ENCODE measurements around the gene PCP4.

The PCP4 gene

DNA sequence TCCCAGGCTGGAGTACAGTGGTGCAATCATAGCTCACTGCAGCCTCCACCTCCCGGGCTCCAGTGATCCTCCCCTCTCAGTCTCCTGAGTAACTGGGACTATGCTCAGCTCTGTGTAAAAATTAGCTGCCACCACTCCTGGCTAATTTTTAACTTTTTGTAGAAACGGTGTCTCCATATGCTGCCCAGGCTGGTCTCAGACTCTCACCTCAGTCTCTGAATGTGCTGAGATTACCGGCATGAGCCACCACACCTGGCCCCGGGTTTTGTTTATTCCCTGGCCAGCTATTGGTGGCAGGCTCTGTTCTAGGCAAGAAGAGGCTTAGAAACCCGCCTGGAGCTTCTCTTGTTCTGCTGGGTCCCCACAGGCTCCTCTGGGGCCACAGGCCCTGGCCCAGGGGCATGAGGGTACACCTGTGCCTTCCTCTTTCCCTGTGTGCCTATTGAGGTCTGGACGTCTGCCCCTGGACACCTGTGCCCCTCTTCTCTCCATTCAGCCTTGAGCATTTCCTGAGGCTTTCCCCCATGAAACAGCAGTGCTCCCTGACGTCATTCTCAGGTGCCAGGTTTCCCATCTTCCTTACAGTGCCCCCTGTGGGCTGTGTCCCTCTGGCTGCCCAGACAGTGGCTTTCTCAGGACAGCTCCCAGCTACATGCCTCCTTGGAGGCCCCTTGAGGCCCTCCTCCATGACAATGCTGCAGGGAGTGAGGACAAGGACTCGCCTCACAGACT, 57.5 kb downstream of the PCP4 start:
- Histone ChIP-seq H3K36me3 (ENCODE audit: control insufficient read depth, insufficient read depth, low read length) (no peaks in the 10 kb centered on the region), H3K4me1 (ENCODE audit: control insufficient read depth, insufficient read depth, low read length) (peaks cover 2% of the 10 kb centered on the region; the same call in 1 of the 2 replicates), H3K27me3 (ENCODE audit: control insufficient read depth, insufficient read depth, low read length) (no peaks in the 10 kb centered on the region), H3K27ac (ENCODE audit: low read depth, low read length) (no peak overlapping the region), H3K9ac (ENCODE audit: low read length) (no peak overlapping the region), H3K9me3 (ENCODE audit: control insufficient read depth, insufficient read depth, low read depth, low read length) (no peaks in the 10 kb centered on the region), H3K4me3 (ENCODE audit: low read depth, low read length) (no peak overlapping the region)

DNA sequence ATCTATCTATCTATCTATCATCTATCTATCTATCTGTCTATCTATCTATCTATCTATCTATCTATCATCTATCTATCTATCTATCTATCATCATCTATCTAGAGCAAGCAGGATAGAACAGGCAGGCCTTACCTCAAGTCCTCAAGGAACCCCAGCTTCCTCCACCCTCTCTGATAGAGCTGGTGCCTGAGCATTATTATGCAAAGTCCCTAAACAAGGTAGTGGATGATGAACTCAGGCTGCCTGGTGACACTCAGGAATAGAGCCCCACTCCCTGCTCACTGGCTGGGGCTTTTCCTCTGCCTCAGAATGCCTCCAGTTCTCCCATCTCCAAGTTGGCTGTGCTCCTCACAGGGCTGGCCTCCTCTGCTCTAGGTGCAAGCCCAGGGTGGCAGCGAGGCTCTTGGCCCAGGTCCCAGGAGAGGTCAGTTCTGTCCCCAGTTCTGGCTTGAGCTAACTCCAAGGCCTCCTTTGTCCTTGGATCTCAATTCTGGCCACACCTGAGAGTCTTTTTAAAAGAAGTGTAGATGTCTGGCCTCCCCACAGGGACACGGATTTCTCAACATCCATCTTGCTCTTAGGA, 60.2 kb downstream of the PCP4 start:
- H3K4me3 ChIP-seq (ENCODE audit: low read depth, low read length) = no peak overlapping the region
- H3K27ac ChIP-seq (ENCODE audit: low read depth, low read length) = no peak overlapping the region
- H3K27me3 ChIP-seq (ENCODE audit: control insufficient read depth, insufficient read depth, low read length) = no peaks in the 10 kb centered on the region
- H3K9ac ChIP-seq (ENCODE audit: low read length) = no peak overlapping the region
- peaks cover 2% of the 10 kb centered on the region; the same call in 1 of the 2 replicates for H3K4me1 ChIP-seq (ENCODE audit: control insufficient read depth, insufficient read depth, low read length)
- no peaks in the 10 kb centered on the region for H3K9me3 ChIP-seq (ENCODE audit: control insufficient read depth, insufficient read depth, low read depth, low read length)
- H3K36me3 ChIP-seq (ENCODE audit: control insufficient read depth, insufficient read depth, low read length) = no peaks in the 10 kb centered on the region

DNA sequence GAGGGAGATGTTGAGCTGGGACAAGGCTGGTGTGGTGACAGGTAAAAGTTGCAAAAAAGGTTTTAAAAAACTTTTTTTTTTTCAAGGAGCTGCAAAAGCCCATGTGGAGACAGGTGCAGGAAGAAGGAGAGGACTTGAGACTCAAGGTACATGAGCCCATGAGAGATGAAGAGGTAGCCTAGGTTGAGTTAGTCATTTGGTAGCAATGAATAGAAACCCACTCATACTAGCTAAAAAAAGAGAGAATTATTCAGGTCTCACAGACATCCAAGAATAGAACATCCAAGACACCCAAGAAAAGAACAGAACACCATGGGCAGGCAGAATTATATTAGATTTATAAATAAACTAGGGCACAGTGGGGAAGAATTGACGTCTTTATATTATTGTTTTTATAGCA, 65.1 kb downstream of the PCP4 start:
- Histone ChIP-seq H3K27ac (ENCODE audit: low read depth, low read length) (no peak overlapping the region), H3K4me1 (ENCODE audit: control insufficient read depth, insufficient read depth, low read length) (no peaks in the 10 kb centered on the region), H3K36me3 (ENCODE audit: control insufficient read depth, insufficient read depth, low read length) (no peaks in the 10 kb centered on the region), H3K4me3 (ENCODE audit: low read depth, low read length) (no peak overlapping the region), H3K9ac (ENCODE audit: low read length) (no peak overlapping the region), H3K9me3 (ENCODE audit: control insufficient read depth, insufficient read depth, low read depth, low read length) (0 out of 2 replicates have a peak, but pooled peaks cover 2% of the 10 kb centered on the region), H3K27me3 (ENCODE audit: control insufficient read depth, insufficient read depth, low read length) (no peaks in the 10 kb centered on the region)

DNA sequence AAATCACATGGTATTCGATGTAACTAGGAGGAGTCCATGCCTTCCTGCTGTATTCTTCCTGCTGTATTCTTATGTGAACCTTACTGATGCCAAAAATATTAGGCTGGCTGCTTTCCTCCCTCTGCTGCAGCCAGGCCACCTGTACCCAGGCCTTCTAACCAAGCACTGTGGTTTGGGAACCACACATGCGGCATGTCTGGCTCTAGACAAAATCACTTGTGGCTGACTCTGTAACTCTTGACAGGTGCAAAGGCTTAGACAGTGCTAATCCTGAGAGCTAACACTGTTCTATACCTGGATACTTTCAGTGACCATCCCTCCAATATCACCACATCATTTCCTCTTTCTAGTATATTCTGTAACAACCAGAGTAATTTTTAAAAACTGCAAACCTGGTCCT, 67.7 kb downstream of the PCP4 start:
- Histone ChIP-seq H3K4me3 (ENCODE audit: low read depth, low read length) (no peak overlapping the region), H3K9me3 (ENCODE audit: control insufficient read depth, insufficient read depth, low read depth, low read length) (peaks cover 6% of the 10 kb centered on the region; the same call in 1 of the 2 replicates), H3K9ac (ENCODE audit: low read length) (no peak overlapping the region), H3K4me1 (ENCODE audit: control insufficient read depth, insufficient read depth, low read length) (no peaks in the 10 kb centered on the region), H3K27me3 (ENCODE audit: control insufficient read depth, insufficient read depth, low read length) (no peaks in the 10 kb centered on the region), H3K27ac (ENCODE audit: low read depth, low read length) (no peak overlapping the region), H3K36me3 (ENCODE audit: control insufficient read depth, insufficient read depth, low read length) (no peaks in the 10 kb centered on the region)

DNA sequence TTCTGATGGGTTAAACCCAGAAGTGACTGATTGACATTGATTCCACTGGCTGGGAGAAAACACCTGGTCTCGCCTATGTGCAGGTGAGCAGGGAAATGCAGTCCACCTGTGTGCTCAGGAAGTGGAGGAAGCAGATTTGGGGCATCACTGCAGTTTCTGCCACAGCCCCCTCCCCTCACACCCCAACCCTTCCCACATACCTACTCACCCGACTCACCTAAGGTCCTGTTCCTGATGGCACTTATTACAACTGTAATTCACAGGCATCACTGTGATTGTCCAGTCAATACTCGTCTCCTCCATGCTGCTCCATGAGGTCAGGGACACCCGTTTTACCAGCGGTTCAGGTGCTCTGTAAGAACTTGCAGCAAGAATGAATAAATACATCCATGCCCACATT, 68.5 kb downstream of the PCP4 start:
- Histone ChIP-seq H3K27ac (ENCODE audit: low read depth, low read length) (no peak overlapping the region), H3K4me1 (ENCODE audit: control insufficient read depth, insufficient read depth, low read length) (no peaks in the 10 kb centered on the region), H3K9ac (ENCODE audit: low read length) (no peak overlapping the region), H3K36me3 (ENCODE audit: control insufficient read depth, insufficient read depth, low read length) (no peaks in the 10 kb centered on the region), H3K9me3 (ENCODE audit: control insufficient read depth, insufficient read depth, low read depth, low read length) (peaks cover 6% of the 10 kb centered on the region; the same call in 1 of the 2 replicates), H3K4me3 (ENCODE audit: low read depth, low read length) (no peak overlapping the region), H3K27me3 (ENCODE audit: control insufficient read depth, insufficient read depth, low read length) (no peaks in the 10 kb centered on the region)

DNA sequence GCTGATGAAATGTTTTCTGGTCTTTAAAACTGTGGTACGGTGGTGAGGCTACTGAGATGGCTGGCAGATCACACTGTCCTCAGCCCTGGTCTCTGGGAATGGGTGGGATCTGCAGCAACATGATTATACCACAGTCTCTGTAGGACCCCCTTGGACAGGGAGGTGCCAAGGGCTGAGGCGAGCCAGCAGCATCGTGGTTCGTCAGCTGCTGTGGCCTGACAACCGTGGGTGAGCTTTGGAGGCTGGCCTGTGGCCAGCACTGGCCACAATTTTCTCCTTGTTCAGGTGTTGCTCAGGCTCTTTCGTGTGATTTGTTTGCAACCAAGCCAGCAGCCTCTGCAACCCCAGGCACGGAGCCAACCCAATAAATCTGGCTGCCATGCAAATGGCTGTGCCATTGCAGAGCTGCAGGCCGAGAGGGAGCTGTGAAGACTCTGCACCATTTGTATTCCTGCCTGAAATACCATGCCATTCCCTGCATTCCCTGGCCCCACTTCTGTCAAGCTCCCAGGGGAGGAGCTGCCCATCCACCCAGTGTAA, 70.9 kb downstream of the PCP4 start:
- H3K4me1 ChIP-seq (ENCODE audit: control insufficient read depth, insufficient read depth, low read length) = no peaks in the 10 kb centered on the region
- H3K27ac ChIP-seq (ENCODE audit: low read depth, low read length) = no peak overlapping the region
- no peak overlapping the region for H3K4me3 ChIP-seq (ENCODE audit: low read depth, low read length)
- no peaks in the 10 kb centered on the region for H3K27me3 ChIP-seq (ENCODE audit: control insufficient read depth, insufficient read depth, low read length)
- H3K36me3 ChIP-seq (ENCODE audit: control insufficient read depth, insufficient read depth, low read length) = no peaks in the 10 kb centered on the region
- H3K9me3 ChIP-seq (ENCODE audit: control insufficient read depth, insufficient read depth, low read depth, low read length) = peaks cover 6% of the 10 kb centered on the region; the same call in 1 of the 2 replicates
- H3K9ac ChIP-seq (ENCODE audit: low read length) = no peak overlapping the region

DNA sequence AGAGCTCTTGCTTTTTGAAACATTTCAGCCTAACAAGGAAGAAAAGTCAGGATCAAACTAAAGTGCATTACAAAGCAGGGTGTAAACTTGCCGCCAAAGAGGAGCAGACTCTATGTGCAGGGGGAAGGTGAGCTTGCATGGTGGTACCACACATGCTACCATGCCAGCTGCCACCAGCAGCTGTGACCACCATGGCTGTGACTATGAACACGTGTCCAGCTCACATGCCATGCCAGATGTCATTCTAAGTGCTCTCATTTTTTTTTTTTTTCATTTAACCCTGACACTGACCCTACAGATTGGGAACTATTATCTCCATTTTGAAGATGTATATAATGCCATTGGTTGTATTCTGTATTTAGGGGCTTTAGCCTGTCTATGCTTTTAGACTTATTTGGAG, 79.0 kb downstream of the PCP4 start:
- Histone ChIP-seq H3K4me1 (ENCODE audit: control insufficient read depth, insufficient read depth, low read length) (0 out of 2 replicates have a peak, but pooled peaks cover 5% of the 10 kb centered on the region), H3K9ac (ENCODE audit: low read length) (no peak overlapping the region), H3K4me3 (ENCODE audit: low read depth, low read length) (no peak overlapping the region), H3K27ac (ENCODE audit: low read depth, low read length) (no peak overlapping the region), H3K36me3 (ENCODE audit: control insufficient read depth, insufficient read depth, low read length) (no peaks in the 10 kb centered on the region), H3K9me3 (ENCODE audit: control insufficient read depth, insufficient read depth, low read depth, low read length) (peaks cover 12% of the 10 kb centered on the region; the same call in 1 of the 2 replicates), H3K27me3 (ENCODE audit: control insufficient read depth, insufficient read depth, low read length) (peaks cover 15% of the 10 kb centered on the region)

DNA sequence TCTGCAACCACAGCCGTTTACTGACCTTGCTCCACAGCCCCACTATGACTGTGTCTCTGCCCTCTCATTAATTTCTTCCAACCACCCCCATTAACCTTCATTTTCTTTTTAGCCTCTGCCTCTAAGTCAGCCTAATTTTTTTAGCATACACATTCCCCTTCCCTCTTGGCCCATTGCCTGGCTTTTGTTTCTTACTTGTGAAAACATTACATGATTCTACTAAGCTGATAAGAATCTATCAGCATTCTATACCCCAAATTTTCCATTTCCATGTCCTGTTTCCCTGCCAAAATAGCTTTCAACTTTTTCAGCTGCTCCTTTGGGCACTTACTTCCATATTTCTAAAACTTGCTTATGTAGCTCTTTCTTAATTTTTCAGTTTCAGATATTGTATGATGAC, 79.8 kb downstream of the PCP4 start:
- H3K4me3 ChIP-seq (ENCODE audit: low read depth, low read length) = no peak overlapping the region
- peaks cover 15% of the 10 kb centered on the region for H3K27me3 ChIP-seq (ENCODE audit: control insufficient read depth, insufficient read depth, low read length)
- peaks cover 12% of the 10 kb centered on the region for H3K4me1 ChIP-seq (ENCODE audit: control insufficient read depth, insufficient read depth, low read length)
- no peak overlapping the region for H3K27ac ChIP-seq (ENCODE audit: low read depth, low read length)
- H3K36me3 ChIP-seq (ENCODE audit: control insufficient read depth, insufficient read depth, low read length) = no peaks in the 10 kb centered on the region
- peaks cover 12% of the 10 kb centered on the region; the same call in 1 of the 2 replicates for H3K9me3 ChIP-seq (ENCODE audit: control insufficient read depth, insufficient read depth, low read depth, low read length)
- no peak overlapping the region for H3K9ac ChIP-seq (ENCODE audit: low read length)

DNA sequence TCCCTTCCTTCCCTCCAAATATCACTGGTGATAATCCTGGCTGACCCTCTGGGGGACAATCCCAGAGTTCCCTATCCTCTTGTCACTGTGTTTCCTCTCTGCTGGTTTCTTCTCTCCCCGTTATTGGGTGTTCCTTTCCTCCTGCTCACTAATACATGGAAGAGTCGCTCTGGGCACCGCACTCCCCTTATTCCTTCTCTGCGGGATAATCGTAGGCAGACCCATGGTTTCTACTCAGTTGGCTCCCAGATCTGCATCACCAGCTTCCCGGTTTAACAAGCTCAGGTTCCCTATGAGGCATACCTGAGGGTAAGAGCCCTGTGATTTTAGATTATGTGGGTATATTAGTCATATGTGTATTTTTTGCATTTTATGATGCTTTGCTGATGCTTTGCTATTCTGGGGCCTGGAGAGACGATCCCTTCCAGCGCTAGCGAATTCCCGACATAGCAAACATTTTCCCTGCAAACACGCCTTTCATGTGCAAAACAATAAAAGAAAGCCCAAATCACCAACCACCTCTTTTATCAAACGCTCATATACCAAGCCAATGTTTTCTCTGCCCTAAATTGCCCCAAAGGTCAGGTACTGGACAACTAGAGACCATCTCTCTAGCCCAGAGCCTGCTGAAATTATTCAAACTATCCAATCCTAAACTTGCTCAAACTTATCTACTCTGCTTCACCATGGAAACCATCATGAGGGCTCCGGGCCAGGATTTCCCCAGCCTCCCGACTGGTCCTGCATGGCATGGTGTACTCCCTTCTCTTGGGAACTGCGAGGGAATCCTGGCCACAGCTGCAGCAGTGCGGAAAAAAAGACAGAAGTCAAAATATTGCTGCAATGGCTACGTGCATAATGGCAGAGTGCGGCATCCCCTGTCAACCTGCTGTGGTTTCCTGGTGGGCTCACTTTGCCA, 84.2 kb downstream of the PCP4 start:
- peaks cover 12% of the 10 kb centered on the region for H3K27me3 ChIP-seq (ENCODE audit: control insufficient read depth, insufficient read depth, low read length)
- H3K4me3 ChIP-seq (ENCODE audit: low read depth, low read length) = no peak overlapping the region
- H3K36me3 ChIP-seq (ENCODE audit: control insufficient read depth, insufficient read depth, low read length) = no peaks in the 10 kb centered on the region
- no peak overlapping the region for H3K9ac ChIP-seq (ENCODE audit: low read length)
- no peak overlapping the region for H3K27ac ChIP-seq (ENCODE audit: low read depth, low read length)
- H3K9me3 ChIP-seq (ENCODE audit: control insufficient read depth, insufficient read depth, low read depth, low read length) = no peaks in the 10 kb centered on the region
- peaks cover 14% of the 10 kb centered on the region for H3K4me1 ChIP-seq (ENCODE audit: control insufficient read depth, insufficient read depth, low read length)

DNA sequence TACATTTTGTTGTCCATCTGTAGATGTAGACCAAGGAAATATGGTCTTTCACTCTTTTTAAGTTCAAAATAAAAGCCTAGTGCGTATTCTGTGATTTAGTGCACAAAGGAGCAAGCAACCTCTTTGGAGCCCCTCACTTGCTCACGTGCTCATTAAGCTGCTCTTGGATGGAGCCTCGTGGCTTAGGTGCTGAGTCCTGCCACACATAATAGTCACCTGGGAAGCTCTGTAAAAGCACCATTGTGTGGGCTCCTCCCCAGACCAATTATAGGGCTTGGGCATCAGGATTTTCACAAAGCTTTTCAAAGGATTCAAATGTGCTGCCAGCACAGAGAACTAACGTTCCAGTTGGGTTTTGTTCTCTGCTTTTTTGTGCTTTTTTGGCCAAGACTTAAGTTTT, 85.0 kb downstream of the PCP4 start:
- H3K9me3 ChIP-seq (ENCODE audit: control insufficient read depth, insufficient read depth, low read depth, low read length) = no peaks in the 10 kb centered on the region
- H3K36me3 ChIP-seq (ENCODE audit: control insufficient read depth, insufficient read depth, low read length) = no peaks in the 10 kb centered on the region
- no peak overlapping the region for H3K4me3 ChIP-seq (ENCODE audit: low read depth, low read length)
- H3K4me1 ChIP-seq (ENCODE audit: control insufficient read depth, insufficient read depth, low read length) = peaks cover 14% of the 10 kb centered on the region
- peaks cover 12% of the 10 kb centered on the region for H3K27me3 ChIP-seq (ENCODE audit: control insufficient read depth, insufficient read depth, low read length)
- no peak overlapping the region for H3K27ac ChIP-seq (ENCODE audit: low read depth, low read length)
- no peak overlapping the region for H3K9ac ChIP-seq (ENCODE audit: low read length)

All from HUES6 (cell line).